ENCODE results near the gene ADAMTSL5.
"Not testable (repeated sequence)": the region's sequence is repeated elsewhere in the genome, so short reads cannot be mapped to it uniquely, and the experiment has no call there.

The ADAMTSL5 gene

GRCh38 chr19:1519802-1520201 is 7.0 kb upstream of the ADAMTSL5 start:
- ATAC-seq, result not testable (repeated sequence)

GRCh38 chr19:1518471-1518870 is 5.7 kb upstream of the ADAMTSL5 start:
- TF ChIP-seq CSRNP3 (CRISPR knock-in tag; IDR thresholded peaks at IDR 0.05) (no peak), ESRRG (CRISPR knock-in tag; IDR thresholded peaks at IDR 0.05) (no peak), ISL1 (CRISPR knock-in tag; IDR thresholded peaks at IDR 0.05) (no peak), ZFP3 (CRISPR knock-in tag; IDR thresholded peaks at IDR 0.05) (no peak), POU6F1 (CRISPR knock-in tag; IDR thresholded peaks at IDR 0.05; ENCODE audit: borderline replicate concordance, low read depth) (no peak), ARNTL (CRISPR knock-in tag; IDR thresholded peaks at IDR 0.05; ENCODE audit: borderline replicate concordance, low read depth) (no peak), ZNF70 (CRISPR knock-in tag; IDR thresholded peaks at IDR 0.05) (no peak), ZNF8 (CRISPR knock-in tag; IDR thresholded peaks at IDR 0.05) (no peak), ZC3H10 (CRISPR knock-in tag; IDR thresholded peaks at IDR 0.05) (no peak), GLIS3 (CRISPR knock-in tag; IDR thresholded peaks at IDR 0.05) (no peak), OSR1 (CRISPR knock-in tag; IDR thresholded peaks at IDR 0.05) (no peak), TOX (CRISPR knock-in tag; IDR thresholded peaks at IDR 0.05; ENCODE audit: borderline replicate concordance) (no peak), BACH2 (CRISPR knock-in tag; IDR thresholded peaks at IDR 0.05; ENCODE audit: borderline replicate concordance) (no peak), CREB5 (CRISPR knock-in tag; IDR thresholded peaks at IDR 0.05; ENCODE audit: low read depth) (no peak), CSDC2 (CRISPR knock-in tag; IDR thresholded peaks at IDR 0.05) (no peak), ZFP30 (CRISPR knock-in tag; IDR thresholded peaks at IDR 0.05) (no peak)
- no peak for ATAC-seq

GRCh38 chr19:1516395-1516753 is 3.6 kb upstream of the ADAMTSL5 start:
- no peak for TF ChIP-seq ZFP3 (CRISPR knock-in tag; IDR thresholded peaks at IDR 0.05)
- ATAC-seq, result no peak

GRCh38 chr19:1514986-1515721 is 2.3 kb upstream of the ADAMTSL5 start:
- no peak for ATAC-seq
- TF ChIP-seq RARB (CRISPR knock-in tag; IDR thresholded peaks at IDR 0.05), result no peak
- TF ChIP-seq TCF4 (CRISPR knock-in tag; IDR thresholded peaks at IDR 0.05; ENCODE audit: borderline replicate concordance), result no peak
- TF ChIP-seq TOX (CRISPR knock-in tag; IDR thresholded peaks at IDR 0.05; ENCODE audit: borderline replicate concordance), result no peak
- no peak for TF ChIP-seq POU6F1 (CRISPR knock-in tag; IDR thresholded peaks at IDR 0.05; ENCODE audit: borderline replicate concordance, low read depth)
- no peak for TF ChIP-seq ZC3H10 (CRISPR knock-in tag; IDR thresholded peaks at IDR 0.05)

GRCh38 chr19:1514295-1514661 is 1.5 kb upstream of the ADAMTSL5 start:
- no peak for ATAC-seq

More at GRCh38 chr19:1514295-1514661, 1.5 kb upstream of the ADAMTSL5 start:
- TF ChIP-seq ZC3H10 (CRISPR knock-in tag; IDR thresholded peaks at IDR 0.05) (no peak), CSDC2 (CRISPR knock-in tag; IDR thresholded peaks at IDR 0.05) (no peak), ZFP3 (CRISPR knock-in tag; IDR thresholded peaks at IDR 0.05) (no peak), PPARA (CRISPR knock-in tag; IDR thresholded peaks at IDR 0.05; ENCODE audit: borderline replicate concordance) (no peak), CSRNP3 (CRISPR knock-in tag; IDR thresholded peaks at IDR 0.05) (no peak), TSHZ2 (CRISPR knock-in tag; IDR thresholded peaks at IDR 0.05) (no peak), ISL1 (CRISPR knock-in tag; IDR thresholded peaks at IDR 0.05) (no peak), ZNF8 (CRISPR knock-in tag; IDR thresholded peaks at IDR 0.05) (no peak), BACH2 (CRISPR knock-in tag; IDR thresholded peaks at IDR 0.05; ENCODE audit: borderline replicate concordance) (no peak)
